Measurements from ENCODE around the gene HGFAC. TPM values are rescaled to one million over a fixed set of nuclear protein-coding genes. Genes with fewer than 3 reads are reported as not detected.

Gene HGFAC
- total and polyA plus RNA-seq, 2 experiments from 2014 or later: 2.0 to 2.3 TPM

DNA sequence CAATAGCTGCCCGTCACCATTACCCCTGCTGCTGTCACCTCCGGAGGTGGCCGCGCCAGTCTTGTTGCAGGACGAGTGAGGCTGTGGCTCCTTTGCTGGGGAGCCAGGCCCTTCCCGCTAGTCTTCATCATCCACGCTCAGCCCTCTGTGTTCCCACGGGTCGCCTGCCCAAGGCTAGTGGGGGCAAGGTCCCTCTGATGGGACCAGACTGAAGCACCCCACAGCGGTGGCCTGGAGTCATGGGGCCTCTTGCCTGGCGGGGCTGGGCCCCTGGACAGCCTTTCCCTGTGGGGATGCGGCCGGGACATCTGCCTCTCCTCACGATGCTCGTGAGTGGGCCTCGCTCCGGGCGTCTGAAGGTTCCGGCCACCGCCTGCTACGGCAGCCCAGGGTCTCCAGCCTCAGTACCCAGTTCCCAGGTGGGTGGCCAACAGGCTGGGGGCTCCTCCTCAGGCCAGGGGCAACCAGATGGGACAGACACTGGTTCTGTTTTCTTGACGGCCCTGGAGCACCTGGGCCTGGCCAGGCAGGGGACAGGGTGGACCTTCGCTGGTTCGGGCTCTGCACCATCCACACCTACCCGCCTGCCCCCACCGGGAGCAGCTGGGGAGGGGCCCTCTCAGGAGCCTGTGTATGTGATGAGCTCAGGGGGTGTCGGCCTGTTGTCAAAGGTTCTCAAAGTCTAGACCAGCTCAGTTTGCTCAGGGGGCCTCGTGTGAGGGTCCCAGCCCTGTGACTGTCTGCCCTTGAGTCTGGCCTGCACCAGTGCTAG lies 53.6 kb downstream of the HGFAC start:
- Histone ChIP-seq H3K27me3 (peaks cover 7% of the 10 kb centered on the region), H3K9me3 (ENCODE audit: low read depth) (no peaks in the 10 kb centered on the region), H3K4me1 (ENCODE audit: low read depth) (peaks cover 7% of the 10 kb centered on the region), H3K4me3 (no peak overlapping the region), H3K36me3 (no peaks in the 10 kb centered on the region), H3K27ac (no peak overlapping the region)
- TF ChIP-seq, protein P1, sequence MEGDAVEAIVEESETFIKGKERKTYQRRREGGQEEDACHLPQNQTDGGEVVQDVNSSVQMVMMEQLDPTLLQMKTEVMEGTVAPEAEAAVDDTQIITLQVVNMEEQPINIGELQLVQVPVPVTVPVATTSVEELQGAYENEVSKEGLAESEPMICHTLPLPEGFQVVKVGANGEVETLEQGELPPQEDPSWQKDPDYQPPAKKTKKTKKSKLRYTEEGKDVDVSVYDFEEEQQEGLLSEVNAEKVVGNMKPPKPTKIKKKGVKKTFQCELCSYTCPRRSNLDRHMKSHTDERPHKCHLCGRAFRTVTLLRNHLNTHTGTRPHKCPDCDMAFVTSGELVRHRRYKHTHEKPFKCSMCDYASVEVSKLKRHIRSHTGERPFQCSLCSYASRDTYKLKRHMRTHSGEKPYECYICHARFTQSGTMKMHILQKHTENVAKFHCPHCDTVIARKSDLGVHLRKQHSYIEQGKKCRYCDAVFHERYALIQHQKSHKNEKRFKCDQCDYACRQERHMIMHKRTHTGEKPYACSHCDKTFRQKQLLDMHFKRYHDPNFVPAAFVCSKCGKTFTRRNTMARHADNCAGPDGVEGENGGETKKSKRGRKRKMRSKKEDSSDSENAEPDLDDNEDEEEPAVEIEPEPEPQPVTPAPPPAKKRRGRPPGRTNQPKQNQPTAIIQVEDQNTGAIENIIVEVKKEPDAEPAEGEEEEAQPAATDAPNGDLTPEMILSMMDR (IDR thresholded peaks at IDR 0.05; ENCODE audit: low read depth, low read length): no peak
- no peak for DNase-seq (ENCODE audit: low read depth in 1 of 2, low spot score in 1 of 2)

DNA sequence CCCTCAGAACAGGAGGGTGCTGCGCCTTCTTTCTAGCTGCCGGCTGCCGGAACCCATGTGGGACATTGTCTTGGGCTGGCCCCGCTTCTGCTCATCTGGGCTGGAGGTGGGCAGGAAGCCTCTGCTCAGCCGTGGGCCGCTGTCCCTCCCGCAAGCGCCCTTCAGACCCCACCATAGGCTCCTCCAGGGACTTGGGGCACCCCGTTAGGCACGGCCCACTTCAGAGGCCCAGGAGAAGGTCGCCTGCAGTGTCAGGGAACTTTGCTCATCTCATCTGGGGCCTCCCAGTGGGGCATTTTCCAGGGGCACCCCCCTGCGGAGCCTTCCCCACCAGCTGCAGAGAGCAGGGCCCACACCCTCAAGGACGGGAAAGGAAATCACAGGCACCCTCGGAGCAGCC lies 54.3 kb downstream of the HGFAC start:
- TF ChIP-seq, protein P1 (IDR thresholded peaks at IDR 0.05; ENCODE audit: low read depth, low read length): no peak
- H3K4me3 ChIP-seq: no peak overlapping the region
- H3K4me1 ChIP-seq (ENCODE audit: low read depth): peaks cover 7% of the 10 kb centered on the region
- no peaks in the 10 kb centered on the region for H3K9me3 ChIP-seq (ENCODE audit: low read depth)
- H3K27ac ChIP-seq: no peak overlapping the region
- no peaks in the 10 kb centered on the region for H3K36me3 ChIP-seq
- no peak for DNase-seq (ENCODE audit: low read depth in 1 of 2, low spot score in 1 of 2)
- peaks cover 7% of the 10 kb centered on the region for H3K27me3 ChIP-seq

DNA sequence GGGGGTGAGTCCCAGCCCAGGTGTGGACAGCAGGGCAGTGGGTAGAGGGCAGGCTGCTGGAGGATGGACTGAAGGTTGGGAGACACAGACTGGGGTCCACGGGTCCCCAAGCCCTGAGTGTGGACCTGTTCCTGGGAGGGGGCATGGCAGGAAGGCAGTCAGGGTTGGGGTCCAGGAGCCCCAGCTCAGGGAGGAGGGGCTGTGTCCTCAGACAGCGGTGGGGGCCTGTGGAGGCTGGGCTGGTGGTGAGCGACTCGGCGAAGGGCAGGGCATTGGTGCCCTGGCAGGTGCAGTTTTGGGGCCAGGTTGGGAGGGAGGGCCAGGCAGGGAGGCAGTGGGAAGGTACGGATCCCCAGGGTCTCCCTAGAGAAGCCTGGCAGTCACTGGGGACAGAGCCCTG lies 55.3 kb downstream of the HGFAC start:
- no peak for DNase-seq (ENCODE audit: low read depth in 1 of 2, low spot score in 1 of 2)

DNA sequence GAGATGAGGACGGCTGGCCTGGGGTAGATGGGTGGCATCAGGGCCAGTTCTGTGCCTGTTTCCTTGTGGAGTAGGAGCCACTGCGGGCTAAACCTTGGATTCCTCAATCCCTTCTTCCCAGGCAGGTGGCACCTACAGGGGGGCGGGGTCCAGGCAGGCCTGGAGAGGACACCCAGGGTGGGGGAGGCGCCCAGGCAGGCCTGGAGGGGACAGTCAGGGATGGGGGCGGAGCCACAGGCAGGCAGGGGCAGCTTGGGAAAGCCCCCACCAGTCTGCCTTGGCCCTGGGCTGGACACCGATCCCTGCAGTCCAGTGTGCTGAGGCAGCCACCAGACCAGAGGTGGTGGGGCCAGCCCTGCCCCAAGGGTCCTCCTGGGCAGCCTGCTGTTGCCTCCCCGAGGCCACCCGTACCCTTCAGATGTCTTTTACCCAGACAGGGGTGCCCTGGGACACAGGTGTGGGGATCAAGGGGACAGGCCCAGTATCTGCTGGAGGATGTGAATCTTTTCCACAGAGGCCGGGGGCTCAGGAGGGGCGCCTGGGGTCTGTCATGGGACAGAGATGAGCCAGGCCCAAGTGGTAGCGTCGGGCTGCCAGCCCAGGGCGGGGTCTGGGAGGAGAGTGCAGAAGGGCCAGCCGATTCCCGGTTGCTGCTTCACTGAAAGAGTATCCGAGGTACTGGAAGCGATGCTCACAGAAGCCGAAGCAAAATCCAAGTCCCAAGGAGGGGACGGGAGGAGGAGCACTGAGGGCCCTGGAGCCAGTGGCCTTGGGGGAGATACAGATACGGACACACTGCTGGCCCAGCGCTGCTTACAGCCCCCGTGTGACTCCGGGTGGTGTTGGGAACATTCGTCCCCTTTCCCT lies 56.0 kb downstream of the HGFAC start:
- H3K27ac ChIP-seq: no peak overlapping the region
- no peaks in the 10 kb centered on the region for H3K27me3 ChIP-seq
- TF ChIP-seq, protein P1 (IDR thresholded peaks at IDR 0.05; ENCODE audit: low read depth, low read length): no peak
- H3K36me3 ChIP-seq: peaks cover 3% of the 10 kb centered on the region
- no peak overlapping the region for H3K4me3 ChIP-seq
- H3K4me1 ChIP-seq (ENCODE audit: low read depth): peaks cover 7% of the 10 kb centered on the region
- no peaks in the 10 kb centered on the region for H3K9me3 ChIP-seq (ENCODE audit: low read depth)
- no peak for DNase-seq (ENCODE audit: low read depth in 1 of 2, low spot score in 1 of 2)

More for the DNA sequence above, 55.3 kb downstream of the HGFAC start:
- peaks cover 7% of the 10 kb centered on the region for H3K4me1 ChIP-seq (ENCODE audit: low read depth)
- peaks cover 2% of the 10 kb centered on the region for H3K27me3 ChIP-seq
- no peak overlapping the region for H3K4me3 ChIP-seq
- H3K36me3 ChIP-seq: no peaks in the 10 kb centered on the region
- H3K27ac ChIP-seq: no peak overlapping the region
- H3K9me3 ChIP-seq (ENCODE audit: low read depth): no peaks in the 10 kb centered on the region
- TF ChIP-seq, protein P1 (IDR thresholded peaks at IDR 0.05; ENCODE audit: low read depth, low read length): no peak

DNA sequence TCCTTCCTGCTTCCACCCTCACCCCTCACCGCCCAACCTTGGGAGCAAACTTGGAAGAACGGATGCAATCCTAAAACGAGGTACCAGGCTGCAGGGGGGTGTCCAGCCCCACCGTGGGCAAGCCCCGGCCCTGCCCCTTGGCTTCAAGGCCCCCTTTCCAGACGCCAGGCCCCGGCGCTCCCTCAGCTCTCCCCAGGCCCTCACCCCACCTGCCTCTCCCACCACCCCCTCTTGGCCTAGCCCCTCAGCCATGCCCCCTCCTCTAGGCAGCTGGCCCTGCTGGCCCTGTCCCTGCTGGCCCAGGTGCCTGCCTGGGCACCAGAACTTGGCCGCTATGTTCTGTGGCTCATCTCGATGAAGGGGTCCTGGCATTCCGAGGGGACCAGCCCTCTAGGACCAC lies 56.6 kb downstream of the HGFAC start:
- Histone ChIP-seq H3K36me3 (peaks cover 6% of the 10 kb centered on the region), H3K4me3 (no peak overlapping the region), H3K27ac (no peak overlapping the region), H3K9me3 (ENCODE audit: low read depth) (no peaks in the 10 kb centered on the region), H3K4me1 (ENCODE audit: low read depth) (peaks cover 7% of the 10 kb centered on the region), H3K27me3 (no peaks in the 10 kb centered on the region)
- no peak for DNase-seq (ENCODE audit: low read depth in 1 of 2, low spot score in 1 of 2)
- TF ChIP-seq, protein P1 (IDR thresholded peaks at IDR 0.05; ENCODE audit: low read depth, low read length): no peak

Other genes starting within 250 kb of the HGFAC start
- 1.4 and 2.7 TPM in 2 replicates for gene MSANTD1, start 192.8 kb upstream of the HGFAC start, total RNA-seq
- 0.37 and 0.92 TPM in 2 replicates for gene MSANTD1, start 192.8 kb upstream of the HGFAC start, polyA plus RNA-seq
- 26.8 and 40.1 TPM in 2 replicates for gene RGS12, start 148.9 kb upstream of the HGFAC start, total RNA-seq
- gene RGS12, start 148.9 kb upstream of the HGFAC start, polyA plus RNA-seq: 45.0 and 51.6 TPM in 2 replicates
- 14.3 and 18.0 TPM in 2 replicates for gene DOK7, start 21.3 kb downstream of the HGFAC start, total RNA-seq
- 13.7 and 14.4 TPM in 2 replicates for gene DOK7, start 21.3 kb downstream of the HGFAC start, polyA plus RNA-seq
- 217 and 231 TPM in 2 replicates for gene LRPAP1, start 90.5 kb downstream of the HGFAC start, total RNA-seq
- gene LRPAP1, start 90.5 kb downstream of the HGFAC start, polyA plus RNA-seq: 255 and 296 TPM in 2 replicates

Measured in cardiac muscle cell (in vitro differentiated cells and primary cell).